ENCODE measurements around the gene XYLT1.

DNA sequence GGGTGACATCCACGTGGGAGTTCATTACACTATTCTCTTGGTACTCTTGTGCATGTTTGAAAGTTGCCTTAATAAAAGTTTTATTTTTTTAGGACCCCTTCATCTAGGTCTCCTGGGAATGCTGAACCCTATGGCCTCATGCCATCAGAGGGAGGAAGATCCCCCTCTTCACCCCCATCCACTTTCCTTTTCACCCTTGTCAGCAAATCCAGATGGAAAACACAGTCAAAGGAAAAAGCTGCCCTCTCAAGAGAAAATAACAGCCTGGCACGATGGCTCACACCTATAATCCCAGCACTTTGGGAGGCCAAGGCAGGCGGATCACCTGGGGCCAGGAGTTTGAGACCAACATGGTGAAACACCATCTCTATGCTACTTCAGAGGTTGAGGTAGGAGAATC, 274.2 kb downstream of the XYLT1 start:
- TF ChIP-seq EZH2phosphoT487 (IDR thresholded peaks at IDR 0.05; ENCODE audit: borderline replicate concordance, low read depth) (no peak), TCF12 (IDR thresholded peaks at IDR 0.05) (no peak), YY1 (IDR thresholded peaks at IDR 0.05; ENCODE audit: low read depth) (no peak), POLR2AphosphoS5 (IDR thresholded peaks at IDR 0.05; ENCODE audit: low read depth, low read length) (no peak)
- TF ChIP-seq, protein P1, sequence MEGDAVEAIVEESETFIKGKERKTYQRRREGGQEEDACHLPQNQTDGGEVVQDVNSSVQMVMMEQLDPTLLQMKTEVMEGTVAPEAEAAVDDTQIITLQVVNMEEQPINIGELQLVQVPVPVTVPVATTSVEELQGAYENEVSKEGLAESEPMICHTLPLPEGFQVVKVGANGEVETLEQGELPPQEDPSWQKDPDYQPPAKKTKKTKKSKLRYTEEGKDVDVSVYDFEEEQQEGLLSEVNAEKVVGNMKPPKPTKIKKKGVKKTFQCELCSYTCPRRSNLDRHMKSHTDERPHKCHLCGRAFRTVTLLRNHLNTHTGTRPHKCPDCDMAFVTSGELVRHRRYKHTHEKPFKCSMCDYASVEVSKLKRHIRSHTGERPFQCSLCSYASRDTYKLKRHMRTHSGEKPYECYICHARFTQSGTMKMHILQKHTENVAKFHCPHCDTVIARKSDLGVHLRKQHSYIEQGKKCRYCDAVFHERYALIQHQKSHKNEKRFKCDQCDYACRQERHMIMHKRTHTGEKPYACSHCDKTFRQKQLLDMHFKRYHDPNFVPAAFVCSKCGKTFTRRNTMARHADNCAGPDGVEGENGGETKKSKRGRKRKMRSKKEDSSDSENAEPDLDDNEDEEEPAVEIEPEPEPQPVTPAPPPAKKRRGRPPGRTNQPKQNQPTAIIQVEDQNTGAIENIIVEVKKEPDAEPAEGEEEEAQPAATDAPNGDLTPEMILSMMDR (IDR thresholded peaks at IDR 0.05), result no peak
- TF ChIP-seq, protein P2, sequence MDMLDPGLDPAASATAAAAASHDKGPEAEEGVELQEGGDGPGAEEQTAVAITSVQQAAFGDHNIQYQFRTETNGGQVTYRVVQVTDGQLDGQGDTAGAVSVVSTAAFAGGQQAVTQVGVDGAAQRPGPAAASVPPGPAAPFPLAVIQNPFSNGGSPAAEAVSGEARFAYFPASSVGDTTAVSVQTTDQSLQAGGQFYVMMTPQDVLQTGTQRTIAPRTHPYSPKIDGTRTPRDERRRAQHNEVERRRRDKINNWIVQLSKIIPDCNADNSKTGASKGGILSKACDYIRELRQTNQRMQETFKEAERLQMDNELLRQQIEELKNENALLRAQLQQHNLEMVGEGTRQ (IDR thresholded peaks at IDR 0.05; ENCODE audit: borderline replicate concordance, low read depth, low read length), result no peak
- TF ChIP-seq, protein P3, sequence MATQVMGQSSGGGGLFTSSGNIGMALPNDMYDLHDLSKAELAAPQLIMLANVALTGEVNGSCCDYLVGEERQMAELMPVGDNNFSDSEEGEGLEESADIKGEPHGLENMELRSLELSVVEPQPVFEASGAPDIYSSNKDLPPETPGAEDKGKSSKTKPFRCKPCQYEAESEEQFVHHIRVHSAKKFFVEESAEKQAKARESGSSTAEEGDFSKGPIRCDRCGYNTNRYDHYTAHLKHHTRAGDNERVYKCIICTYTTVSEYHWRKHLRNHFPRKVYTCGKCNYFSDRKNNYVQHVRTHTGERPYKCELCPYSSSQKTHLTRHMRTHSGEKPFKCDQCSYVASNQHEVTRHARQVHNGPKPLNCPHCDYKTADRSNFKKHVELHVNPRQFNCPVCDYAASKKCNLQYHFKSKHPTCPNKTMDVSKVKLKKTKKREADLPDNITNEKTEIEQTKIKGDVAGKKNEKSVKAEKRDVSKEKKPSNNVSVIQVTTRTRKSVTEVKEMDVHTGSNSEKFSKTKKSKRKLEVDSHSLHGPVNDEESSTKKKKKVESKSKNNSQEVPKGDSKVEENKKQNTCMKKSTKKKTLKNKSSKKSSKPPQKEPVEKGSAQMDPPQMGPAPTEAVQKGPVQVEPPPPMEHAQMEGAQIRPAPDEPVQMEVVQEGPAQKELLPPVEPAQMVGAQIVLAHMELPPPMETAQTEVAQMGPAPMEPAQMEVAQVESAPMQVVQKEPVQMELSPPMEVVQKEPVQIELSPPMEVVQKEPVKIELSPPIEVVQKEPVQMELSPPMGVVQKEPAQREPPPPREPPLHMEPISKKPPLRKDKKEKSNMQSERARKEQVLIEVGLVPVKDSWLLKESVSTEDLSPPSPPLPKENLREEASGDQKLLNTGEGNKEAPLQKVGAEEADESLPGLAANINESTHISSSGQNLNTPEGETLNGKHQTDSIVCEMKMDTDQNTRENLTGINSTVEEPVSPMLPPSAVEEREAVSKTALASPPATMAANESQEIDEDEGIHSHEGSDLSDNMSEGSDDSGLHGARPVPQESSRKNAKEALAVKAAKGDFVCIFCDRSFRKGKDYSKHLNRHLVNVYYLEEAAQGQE (IDR thresholded peaks at IDR 0.05; ENCODE audit: low read depth, low read length), result no peak
- TF ChIP-seq, protein P4, sequence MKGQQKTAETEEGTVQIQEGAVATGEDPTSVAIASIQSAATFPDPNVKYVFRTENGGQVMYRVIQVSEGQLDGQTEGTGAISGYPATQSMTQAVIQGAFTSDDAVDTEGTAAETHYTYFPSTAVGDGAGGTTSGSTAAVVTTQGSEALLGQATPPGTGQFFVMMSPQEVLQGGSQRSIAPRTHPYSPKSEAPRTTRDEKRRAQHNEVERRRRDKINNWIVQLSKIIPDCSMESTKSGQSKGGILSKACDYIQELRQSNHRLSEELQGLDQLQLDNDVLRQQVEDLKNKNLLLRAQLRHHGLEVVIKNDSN (IDR thresholded peaks at IDR 0.05; ENCODE audit: borderline replicate concordance, low read depth), result no peak

All from SK-N-SH (cell line).